ENCODE data around the gene LRPAP1. TPM values are rescaled to one million over a fixed set of nuclear protein-coding genes. Genes with fewer than 3 reads are reported as not detected.

The LRPAP1 gene
- total RNA-seq, 1 donor from 2014 or later = 92.2 TPM

GRCh38 chr4:3473996-3474765 lies 58.0 kb downstream of the LRPAP1 start:
- Mint-ChIP-seq H3K4me1 (ENCODE audit: unreplicated experiment) (no peaks in the 10 kb centered on the region), H3K9me3 (ENCODE audit: unreplicated experiment) (no peaks in the 10 kb centered on the region), H3K36me3 (ENCODE audit: low read depth, unreplicated experiment) (no peaks in the 10 kb centered on the region), H3K4me3 (ENCODE audit: unreplicated experiment) (no peak overlapping the region), H3K27me3 (ENCODE audit: unreplicated experiment) (peaks cover 3% of the 10 kb centered on the region), H3K27ac (ENCODE audit: unreplicated experiment) (no peak overlapping the region)
- no peak for TF ChIP-seq CTCF (IDR thresholded peaks at IDR 0.05; ENCODE audit: unreplicated experiment)
- DNase-seq (ENCODE audit: low spot score) = no peak

DNA sequence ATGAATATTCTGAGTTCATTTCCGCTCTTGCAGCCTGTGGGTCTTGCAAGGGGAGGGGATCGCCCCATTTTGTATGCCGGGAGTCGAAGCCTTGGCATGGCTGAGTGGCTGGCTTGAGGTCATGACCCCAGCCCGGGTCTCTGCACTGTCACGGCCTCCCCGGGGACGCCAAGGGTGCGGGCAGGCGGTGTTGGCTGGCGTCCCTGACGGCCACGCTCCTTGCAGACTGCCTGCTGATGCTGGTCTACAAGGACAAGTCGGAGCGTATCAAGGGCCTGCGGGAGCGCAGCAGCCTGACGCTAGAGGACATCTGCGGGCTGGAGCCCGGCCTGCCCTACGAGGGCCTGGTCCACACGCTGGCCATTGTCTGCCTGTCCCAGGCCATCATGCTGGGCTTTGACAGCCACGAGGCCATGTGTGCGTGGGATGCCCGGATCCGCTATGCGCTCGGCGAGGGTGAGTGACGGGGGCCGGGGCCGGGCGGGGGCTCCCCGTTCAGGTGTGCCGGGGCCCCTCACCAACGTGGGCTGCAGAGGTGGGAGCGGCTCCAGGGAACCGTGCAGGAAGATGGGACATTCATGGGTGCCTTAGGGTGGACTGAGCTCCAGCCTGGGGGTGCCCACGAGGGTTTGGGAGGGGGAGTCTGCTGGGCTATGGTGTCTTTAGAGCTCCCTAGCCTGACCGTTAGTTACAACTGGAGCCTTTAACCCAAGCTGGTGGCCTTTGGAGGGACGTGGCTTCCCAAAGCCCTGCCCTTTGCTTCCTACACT lies 58.9 kb downstream of the LRPAP1 start:
- Mint-ChIP-seq H3K27me3 (ENCODE audit: unreplicated experiment) (peaks cover 3% of the 10 kb centered on the region), H3K9me3 (ENCODE audit: unreplicated experiment) (no peaks in the 10 kb centered on the region), H3K27ac (ENCODE audit: unreplicated experiment) (no peak overlapping the region), H3K36me3 (ENCODE audit: low read depth, unreplicated experiment) (no peaks in the 10 kb centered on the region), H3K4me3 (ENCODE audit: unreplicated experiment) (no peak overlapping the region), H3K4me1 (ENCODE audit: unreplicated experiment) (no peaks in the 10 kb centered on the region)
- no peak for DNase-seq (ENCODE audit: low spot score)
- no peak for TF ChIP-seq CTCF (IDR thresholded peaks at IDR 0.05; ENCODE audit: unreplicated experiment)

DNA sequence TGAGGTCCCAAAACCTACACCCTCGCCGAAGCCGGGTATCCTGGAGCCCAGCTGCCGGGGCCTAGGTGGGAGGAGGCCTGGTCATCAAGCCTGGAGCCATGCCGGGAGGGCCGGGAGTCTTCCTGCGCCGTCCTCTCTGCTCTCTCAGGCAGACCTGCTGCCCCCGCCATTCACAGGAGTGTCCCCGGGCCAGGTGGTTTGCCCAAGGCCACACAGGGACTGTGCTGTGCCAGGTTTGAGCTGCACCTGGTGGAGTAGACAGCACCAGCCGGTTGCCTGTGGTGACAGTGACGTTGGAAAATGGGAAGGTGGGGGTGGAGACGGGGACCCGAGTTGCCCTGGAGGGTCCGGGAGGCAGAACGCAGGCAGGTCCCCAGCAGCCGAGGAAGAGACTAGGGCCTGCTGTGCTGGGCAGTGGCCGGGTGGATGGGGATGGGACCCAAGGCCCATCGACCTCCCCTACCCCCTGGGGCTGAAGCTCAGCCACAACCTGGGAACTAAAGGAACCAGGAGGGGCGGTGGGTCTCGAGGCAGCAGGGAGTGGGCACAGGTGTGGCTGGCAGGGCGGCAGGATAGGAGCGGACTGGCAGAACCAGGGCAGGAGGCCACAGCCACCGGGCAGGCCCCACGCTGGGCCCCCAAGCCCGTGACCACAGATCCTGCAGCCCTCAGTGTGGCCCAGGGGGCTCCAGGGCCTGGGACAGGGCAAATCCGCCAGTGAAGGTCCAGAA lies 59.6 kb downstream of the LRPAP1 start:
- no peak for TF ChIP-seq CTCF (IDR thresholded peaks at IDR 0.05; ENCODE audit: unreplicated experiment)
- no peaks in the 10 kb centered on the region for H3K36me3 Mint-ChIP-seq (ENCODE audit: low read depth, unreplicated experiment)
- no peak overlapping the region for H3K27ac Mint-ChIP-seq (ENCODE audit: unreplicated experiment)
- no peaks in the 10 kb centered on the region for H3K4me1 Mint-ChIP-seq (ENCODE audit: unreplicated experiment)
- peaks cover 3% of the 10 kb centered on the region for H3K27me3 Mint-ChIP-seq (ENCODE audit: unreplicated experiment)
- H3K9me3 Mint-ChIP-seq (ENCODE audit: unreplicated experiment) = no peaks in the 10 kb centered on the region
- no peak overlapping the region for H3K4me3 Mint-ChIP-seq (ENCODE audit: unreplicated experiment)
- DNase-seq (ENCODE audit: low spot score) = no peak

- H3K4me1 Mint-ChIP-seq (ENCODE audit: unreplicated experiment) = no peaks in the 10 kb centered on the region
- no peak overlapping the region for H3K4me3 Mint-ChIP-seq (ENCODE audit: unreplicated experiment)
- no peak overlapping the region for H3K27ac Mint-ChIP-seq (ENCODE audit: unreplicated experiment)
- no peak for TF ChIP-seq CTCF (IDR thresholded peaks at IDR 0.05; ENCODE audit: unreplicated experiment)
- peaks cover 3% of the 10 kb centered on the region for H3K27me3 Mint-ChIP-seq (ENCODE audit: unreplicated experiment)
- no peak for DNase-seq (ENCODE audit: low spot score)
- H3K36me3 Mint-ChIP-seq (ENCODE audit: low read depth, unreplicated experiment) = no peaks in the 10 kb centered on the region
- no peaks in the 10 kb centered on the region for H3K9me3 Mint-ChIP-seq (ENCODE audit: unreplicated experiment)
Observed at GRCh38 chr4:3471886-3472285, 60.3 kb downstream of the LRPAP1 start.
